ENCODE measurements around the gene MLIP.

- TF ChIP-seq CTCF (IDR thresholded peaks at IDR 0.05) (no peak), ZFX (IDR thresholded peaks at IDR 0.05; ENCODE audit: borderline replicate concordance) (no peak)
Measured at GRCh38 chr6:54252496-54252895, 141.3 kb downstream of the MLIP start.

Measured in 22Rv1 (cell line).